GM12865 (cell line): ENCODE data around the gene ID1.
A peak's percentile ranks its signal among the peaks of the same experiment; 100 is the strongest.

Source experiments
- DNase-seq: peaks from one replicate; pipeline ENCODE4 v3.0.0; 2010; ENCODE audit warnings: low read depth
- H3K4me3 ChIP-seq: 2 replicates; pipeline ENCODE4 v1.5.1; 2011; ENCODE audit warnings: mild to moderate bottlenecking, low read depth, low read length, control low read depth
- CTCF ChIP-seq: IDR thresholded peaks from 2 replicates; pipeline ENCODE4 v1.5.1; 2011; ENCODE audit warnings: low read length, control low read depth, low read depth, inconsistent platforms; ENCODE audit not compliant: insufficient read depth; ENCODE audit errors: missing control alignments

ID1 gene

GRCh38 chr20:31580706-31581105 is 24.4 kb upstream of the ID1 start:
- DNase-seq: no peak
- no peak for TF ChIP-seq CTCF
- no peak overlapping the region for H3K4me3 ChIP-seq

GRCh38 chr20:31581391-31581790 is 23.7 kb upstream of the ID1 start:
- no peak for TF ChIP-seq CTCF
- no peak for DNase-seq

GRCh38 chr20:31587545-31588389 is 17.3 kb upstream of the ID1 start:
- no peak for TF ChIP-seq CTCF
- DNase-seq: no peak
- peak overlapping the region; percentile 33 for H3K4me3 ChIP-seq

More at GRCh38 chr20:31581391-31581790, 23.7 kb upstream of the ID1 start:
- no peak overlapping the region for H3K4me3 ChIP-seq

GRCh38 chr20:31590717-31591225 is 14.3 kb upstream of the ID1 start:
- no peak for DNase-seq
- no peak for TF ChIP-seq CTCF
- H3K4me3 ChIP-seq: no peak overlapping the region

GRCh38 chr20:31593221-31594001 is 11.7 kb upstream of the ID1 start:
- no peak overlapping the region for H3K4me3 ChIP-seq
- no peak for DNase-seq
- no peak for TF ChIP-seq CTCF

GRCh38 chr20:31594002-31594557 is 11.0 kb upstream of the ID1 start:
- no peak overlapping the region for H3K4me3 ChIP-seq
- DNase-seq: no peak
- TF ChIP-seq CTCF: no peak
